Activated naive CD4-positive, alpha-beta T cell treated with anti-CD3 and anti-CD28 coated beads for 36 hours (primary cell): ENCODE measurements around the gene CNTNAP1. TPM values are rescaled to one million over a fixed set of nuclear protein-coding genes. Genes with fewer than 3 reads are reported as not detected.
A peak's percentile ranks its signal among the peaks of the same experiment; 100 is the strongest.
"Not testable (repeated sequence)": the region's sequence is repeated elsewhere in the genome, so short reads cannot be mapped to it uniquely, and the experiment has no call there.

Experiments used
- CTCF ChIA-PET: fragments of 350-600 bp; sonication (Branson Sonifier 250); formaldehyde crosslinking; loops from one replicate; lab custom pipeline; 2021; ENCODE audit warnings: antibody characterized with exemption; lab: Charles Lee
- DNase-seq: peaks from one replicate; pipeline ENCODE4 v3.0.0-alpha.2; 2020
- H3K27ac Mint-ChIP-seq: one replicate; pipeline ENCODE4 v1.8.0; 2021; ENCODE audit warnings: mild to moderate bottlenecking, mixed read lengths
- H3K27me3 Mint-ChIP-seq: one replicate; pipeline ENCODE4 v1.8.0; 2021; ENCODE audit warnings: low read depth, mixed read lengths
- H3K36me3 Mint-ChIP-seq: one replicate; pipeline ENCODE4 v1.8.0; 2021; ENCODE audit warnings: low read depth, mixed read lengths
- H3K4me1 Mint-ChIP-seq: one replicate; pipeline ENCODE4 v1.8.0; 2021; ENCODE audit warnings: low read depth, mixed read lengths
- H3K4me3 Mint-ChIP-seq: one replicate; pipeline ENCODE4 v1.8.0; 2021; ENCODE audit warnings: mild to moderate bottlenecking, moderate library complexity, mixed read lengths
- H3K9me3 Mint-ChIP-seq: one replicate; pipeline ENCODE4 v1.8.0; 2021; ENCODE audit warnings: mixed read lengths
- intact Hi-C: fragments of 100-400 bp; cut with micrococcal nuclease; formaldehyde crosslinking; loops from one replicate; pipeline ENCODE4 v1.15.1; 2023
- total RNA-seq, 2 experiments: library from RNA; stranded (reverse); gene quantifications; one replicate each; pipeline ENCODE4 v1.2.3, GENCODE V29; 2021

CNTNAP1 gene
- total RNA-seq, 2 experiments from 2014 or later, result 1.4 to 1.5 TPM

GRCh38 chr17:42659079-42659931, 23.0 kb upstream of the CNTNAP1 start, which contains the start of gene TUBG2:
TUBG2 (plus strand) TSS chr17:42659284; CDS start chr17:42659504, 220 bp downstream.
- intact Hi-C loops, result loop anchor here (5.0 kb wide), 2 partner anchors 52 to 82 kb away; partner anchors contain the start of genes PSMC3IP, RETREG3 and TUBG1
- H3K27me3 Mint-ChIP-seq, result no peaks in the 10 kb centered on the region
- H3K4me1 Mint-ChIP-seq, result peaks cover 21% of the 10 kb centered on the region
- CTCF ChIA-PET, result interaction anchor here (0.7 to 1.2 kb wide), 3 partner anchors 18 to 103 kb away, joined by 3 to 4 read pairs (median 4); partner anchors contain the start of gene PLEKHH3
- peak; percentile 77 for DNase-seq
- H3K9me3 Mint-ChIP-seq, result peaks cover 3% of the 10 kb centered on the region
- H3K27ac Mint-ChIP-seq, result peak within 1 kb of the TSS; percentile 60
- no peaks in the 10 kb centered on the region for H3K36me3 Mint-ChIP-seq
- peak within 1 kb of the TSS; percentile 87 for H3K4me3 Mint-ChIP-seq

GRCh38 chr17:42659932-42660274, 22.4 kb upstream of the CNTNAP1 start:
- DNase-seq, H3K27me3 Mint-ChIP-seq, H3K36me3 Mint-ChIP-seq, H3K9me3 Mint-ChIP-seq, H3K27ac Mint-ChIP-seq: not testable (repeated sequence)
- intact Hi-C loops, result loop anchor here (5.0 kb wide), 2 partner anchors 53 to 83 kb away; partner anchors contain the start of genes PSMC3IP, RETREG3 and TUBG1
- Mint-ChIP-seq H3K4me1 (peaks cover 21% of the 10 kb centered on the region), H3K4me3 (peak overlapping the region; percentile 87)
- CTCF ChIA-PET, result interaction anchor here (0.9 to 1.2 kb wide), 2 partner anchors 17 to 20 kb away, joined by 3 to 4 read pairs; partner anchors contain the start of gene PLEKHH3

- peaks cover 3% of the 10 kb centered on the region for H3K9me3 Mint-ChIP-seq
- peaks cover 18% of the 10 kb centered on the region for H3K4me1 Mint-ChIP-seq
- no peak overlapping the region for H3K27ac Mint-ChIP-seq
- peaks cover 3% of the 10 kb centered on the region for H3K36me3 Mint-ChIP-seq
- intact Hi-C loops, result no loop called here
- CTCF ChIA-PET, result interaction anchor here (1.0 to 1.6 kb wide), 4 partner anchors 11 to 103 kb away, joined by 3 to 5 read pairs (median 4); no protein-coding TSS in a partner anchor
- no peak overlapping the region for H3K4me3 Mint-ChIP-seq
- DNase-seq, result no peak
- H3K27me3 Mint-ChIP-seq, result no peaks in the 10 kb centered on the region
Measured at GRCh38 chr17:42660692-42661345, 21.5 kb upstream of the CNTNAP1 start.

- CTCF ChIA-PET, result no interaction called here
- Mint-ChIP-seq H3K9me3 (no peaks in the 10 kb centered on the region), H3K4me1 (peaks cover 4% of the 10 kb centered on the region), H3K4me3 (no peak overlapping the region), H3K27me3 (peaks cover 12% of the 10 kb centered on the region), H3K36me3 (peaks cover 7% of the 10 kb centered on the region), H3K27ac (no peak overlapping the region)
- no peak for DNase-seq
- intact Hi-C loops, result no loop called here
Measured at GRCh38 chr17:42665581-42666001, 16.7 kb upstream of the CNTNAP1 start.

- H3K4me1 Mint-ChIP-seq, H3K9me3 Mint-ChIP-seq, CTCF ChIA-PET, H3K4me3 Mint-ChIP-seq, H3K27ac Mint-ChIP-seq, intact Hi-C loops, H3K36me3 Mint-ChIP-seq, DNase-seq: not testable (repeated sequence)
- H3K27me3 Mint-ChIP-seq, result peaks cover 17% of the 10 kb centered on the region
Measured at GRCh38 chr17:42666126-42666525, 16.2 kb upstream of the CNTNAP1 start.

GRCh38 chr17:42667088-42667951, 15.0 kb upstream of the CNTNAP1 start:
- Mint-ChIP-seq H3K9me3 (no peaks in the 10 kb centered on the region), H3K36me3 (peaks cover 7% of the 10 kb centered on the region), H3K27ac (no peak overlapping the region), H3K4me3 (no peak overlapping the region), H3K4me1 (peaks cover 15% of the 10 kb centered on the region), H3K27me3 (peaks cover 27% of the 10 kb centered on the region)
- CTCF ChIA-PET, result interaction anchor here (0.6 kb wide), 1 partner anchor 39 kb away, joined by 9 read pairs; no protein-coding TSS in a partner anchor
- no peak for DNase-seq
- intact Hi-C loops, result no loop called here

- no peak overlapping the region for H3K27ac Mint-ChIP-seq
- no peak for DNase-seq
- H3K4me3 Mint-ChIP-seq, result peak overlapping the region; percentile 11
Measured at GRCh38 chr17:42669705-42669976, 12.7 kb upstream of the CNTNAP1 start.

GRCh38 chr17:42669977-42670788, 12.1 kb upstream of the CNTNAP1 start:
- peaks cover 43% of the 10 kb centered on the region for H3K27me3 Mint-ChIP-seq
- peaks cover 7% of the 10 kb centered on the region for H3K36me3 Mint-ChIP-seq
- intact Hi-C loops, result loop anchor here (10.0 kb wide), 2 partner anchors 245 to 325 kb away; partner anchors contain the start of gene CAVIN1
- peak overlapping the region; percentile 68 for H3K4me3 Mint-ChIP-seq
- CTCF ChIA-PET, result interaction anchor here (0.6 to 1.9 kb wide), 3 partner anchors 9 to 244 kb away, joined by 3 to 6 read pairs (median 6); partner anchors contain the start of gene PSMC3IP
- H3K9me3 Mint-ChIP-seq, result no peaks in the 10 kb centered on the region
- H3K27ac Mint-ChIP-seq, result no peak overlapping the region
- H3K4me1 Mint-ChIP-seq, result peaks cover 25% of the 10 kb centered on the region
- DNase-seq, result peak; percentile 58

More at GRCh38 chr17:42669705-42669976, 12.7 kb upstream of the CNTNAP1 start:
- peaks cover 21% of the 10 kb centered on the region for H3K4me1 Mint-ChIP-seq
- intact Hi-C loops, result no loop called here
- CTCF ChIA-PET, result interaction anchor here (0.6 to 1.9 kb wide), 4 partner anchors 10 to 244 kb away, joined by 3 to 6 read pairs (median 4); partner anchors contain the start of gene PSMC3IP
- H3K27me3 Mint-ChIP-seq, result peaks cover 37% of the 10 kb centered on the region
- H3K36me3 Mint-ChIP-seq, result peaks cover 7% of the 10 kb centered on the region
- no peaks in the 10 kb centered on the region for H3K9me3 Mint-ChIP-seq

GRCh38 chr17:42670789-42671657, 11.3 kb upstream of the CNTNAP1 start:
- Mint-ChIP-seq H3K27me3 (peaks cover 48% of the 10 kb centered on the region), H3K4me1 (peaks cover 28% of the 10 kb centered on the region)
- intact Hi-C loops, result loop anchor here (10.0 kb wide), 2 partner anchors 246 to 326 kb away; partner anchors contain the start of gene CAVIN1

GRCh38 chr17:42672038-42672437, 10.3 kb upstream of the CNTNAP1 start:
- peaks cover 54% of the 10 kb centered on the region for H3K27me3 Mint-ChIP-seq
- H3K4me3 Mint-ChIP-seq, result no peak overlapping the region
- CTCF ChIA-PET, result interaction anchor here (0.6 to 1.0 kb wide), 5 partner anchors 8 to 152 kb away, joined by 3 to 4 read pairs (median 3); partner anchors contain the start of gene BECN1
- H3K27ac Mint-ChIP-seq, result no peak overlapping the region
- DNase-seq, result no peak
- no peaks in the 10 kb centered on the region for H3K36me3 Mint-ChIP-seq
- H3K4me1 Mint-ChIP-seq, result peaks cover 33% of the 10 kb centered on the region
- intact Hi-C loops, result loop anchor here (10.0 kb wide), 2 partner anchors 247 to 327 kb away; partner anchors contain the start of gene CAVIN1
- H3K9me3 Mint-ChIP-seq, result no peaks in the 10 kb centered on the region

More at GRCh38 chr17:42670789-42671657, 11.3 kb upstream of the CNTNAP1 start:
- CTCF ChIA-PET, result interaction anchor here (0.5 to 1.9 kb wide), 5 partner anchors 9 to 231 kb away, joined by 3 to 6 read pairs (median 4); partner anchors contain the start of gene BECN1
- H3K4me3 Mint-ChIP-seq, result peak overlapping the region; percentile 68
- no peak overlapping the region for H3K27ac Mint-ChIP-seq
- no peak for DNase-seq
- peaks cover 3% of the 10 kb centered on the region for H3K36me3 Mint-ChIP-seq
- no peaks in the 10 kb centered on the region for H3K9me3 Mint-ChIP-seq
